GM19467 (cell line): ENCODE measurements around the gene C1S.
A peak's percentile ranks its signal among the peaks of the same experiment; 100 is the strongest.
"Not testable (repeated sequence)": the region's sequence is repeated elsewhere in the genome, so short reads cannot be mapped to it uniquely, and the experiment has no call there.

Experiments
- ATAC-seq: cut with Tn5 transposase; IDR thresholded peaks from one replicate; pipeline ENCODE4 v1.9.1; 2021; ENCODE audit warnings: mild to moderate bottlenecking, moderate library complexity; ENCODE audit not compliant: unreplicated experiment

The C1S gene

GRCh38 chr12:7101047-7101693 is 40.7 kb downstream of the C1S start:
- ATAC-seq = no peak

DNA sequence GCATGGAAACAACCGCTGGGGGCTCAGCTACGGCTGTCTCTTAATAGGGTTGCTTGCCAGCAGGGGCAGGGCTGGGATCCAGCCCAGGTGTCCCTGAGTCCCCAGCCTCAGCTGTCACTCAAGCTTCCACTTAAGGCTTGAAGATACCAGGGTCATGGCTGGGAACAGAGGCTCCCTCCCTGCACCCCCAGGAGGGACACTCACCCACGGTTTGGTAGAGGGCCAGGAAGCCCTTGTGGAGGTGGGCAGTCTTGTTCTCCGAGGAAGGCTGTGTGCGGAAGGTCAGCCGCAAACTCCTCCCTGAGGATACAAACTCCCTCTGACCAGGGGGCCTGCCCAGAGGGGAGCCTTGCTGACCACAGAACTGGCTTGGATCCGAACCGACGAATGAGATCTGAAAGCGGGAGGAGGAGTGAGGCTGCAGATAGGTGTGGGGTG is 41.2 kb downstream of the C1S start:
- no peak for ATAC-seq

DNA sequence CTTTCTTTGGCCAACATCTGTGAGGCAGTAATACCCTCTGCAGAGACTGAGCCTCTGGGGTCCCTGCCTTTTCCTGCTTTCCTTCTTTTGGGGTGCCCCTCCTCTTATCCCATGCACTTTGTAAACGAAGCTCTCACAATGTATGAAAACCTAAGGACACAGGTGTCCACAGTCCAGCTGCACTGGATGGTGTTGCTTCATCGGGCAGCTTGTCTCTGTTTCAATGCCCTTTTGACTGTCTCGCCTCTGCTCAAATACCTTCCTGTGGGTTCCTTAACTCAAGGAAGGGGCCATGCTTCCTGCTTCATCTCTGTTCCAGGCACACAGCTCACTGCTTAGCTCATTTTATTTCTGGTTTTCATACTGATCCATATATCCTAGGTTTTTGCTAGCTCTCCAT is 42.1 kb downstream of the C1S start:
- no peak for ATAC-seq

DNA sequence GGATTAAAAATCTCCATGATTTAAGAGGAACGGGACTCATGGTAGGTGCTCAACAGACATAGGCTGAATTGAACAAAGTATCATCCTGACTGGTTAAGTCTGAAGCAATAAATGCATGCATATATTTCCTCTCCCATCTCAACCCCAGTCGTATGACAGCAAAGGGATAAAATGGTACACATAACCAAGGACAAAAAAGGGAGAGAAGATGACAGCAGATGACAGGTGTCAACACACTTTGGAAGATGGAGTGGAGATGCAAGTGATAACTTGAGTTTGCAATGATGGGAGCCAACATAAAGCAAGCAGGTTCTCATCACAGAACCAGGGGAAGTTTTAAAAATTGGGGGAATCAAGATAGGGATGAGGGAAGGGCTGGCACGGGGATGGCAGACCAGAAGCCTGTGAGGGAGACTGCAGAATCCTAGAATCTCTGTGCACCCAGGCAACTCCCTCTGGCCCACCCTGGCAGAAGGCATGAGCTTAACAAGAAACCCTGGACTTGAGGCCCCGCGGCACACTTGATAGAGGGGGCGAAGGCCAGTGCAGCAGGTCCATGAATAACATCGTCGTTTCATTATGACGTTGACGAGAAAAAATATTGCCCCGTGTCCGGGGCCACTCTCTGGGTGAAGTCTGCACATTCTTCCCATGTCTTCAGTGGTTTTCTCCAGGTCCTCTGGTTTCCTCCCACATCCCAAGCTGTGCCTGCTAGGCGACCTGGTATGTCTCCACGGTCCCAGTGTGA is 43.5 kb downstream of the C1S start:
- ATAC-seq = no peak

DNA sequence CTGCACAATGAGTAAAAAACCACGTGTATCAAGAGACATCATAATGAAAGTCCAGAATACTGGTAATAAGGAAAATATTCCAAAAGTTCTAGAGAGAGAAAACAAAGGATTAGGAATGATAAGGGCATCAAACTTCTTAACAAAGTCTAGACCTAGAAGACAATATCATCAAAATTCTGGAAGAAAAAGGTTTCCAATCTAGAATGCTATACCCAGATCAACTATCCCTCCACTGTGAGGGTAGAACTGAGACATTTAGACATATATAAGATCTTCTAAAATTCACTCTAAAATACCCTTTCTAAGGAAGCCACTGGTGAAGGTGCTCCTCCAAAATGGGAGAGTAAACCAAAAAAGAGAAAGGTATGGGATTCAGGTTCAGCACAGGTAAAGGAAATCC is 45.6 kb downstream of the C1S start:
- ATAC-seq = no peak

DNA sequence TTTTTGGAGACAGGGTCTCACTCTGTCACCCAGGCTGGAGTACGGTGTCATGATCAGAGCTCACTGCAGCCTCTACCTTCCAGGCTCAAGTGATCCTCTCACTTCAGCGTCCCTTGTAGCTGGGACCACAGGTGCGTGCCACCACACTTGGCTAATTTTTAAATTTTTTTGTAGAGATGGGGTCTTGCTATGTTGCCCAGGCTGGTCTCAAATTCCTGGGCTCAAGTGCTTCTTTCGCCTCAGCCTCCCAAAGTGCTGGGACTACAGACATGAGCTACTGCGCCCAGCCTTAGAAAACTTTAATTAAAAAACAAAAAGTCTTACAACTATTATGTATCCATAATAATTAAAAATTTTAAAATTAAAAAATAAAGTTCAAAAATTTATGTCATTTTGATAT is 46.7 kb downstream of the C1S start:
- not testable (repeated sequence) for ATAC-seq

- no peak for ATAC-seq
These were observed 47.1 kb downstream of the C1S start for GRCh38 chr12:7107636-7108002.

GRCh38 chr12:7108003-7108795 is 47.7 kb downstream of the C1S start:
- ATAC-seq = peak; percentile 86

GRCh38 chr12:7108796-7109571 is 48.5 kb downstream of the C1S start, which contains the start of gene C1RL:
C1RL (minus strand) TSS chr12:7109214; CDS start chr12:7109180, 34 bp downstream.
- peak; percentile 7 for ATAC-seq

DNA sequence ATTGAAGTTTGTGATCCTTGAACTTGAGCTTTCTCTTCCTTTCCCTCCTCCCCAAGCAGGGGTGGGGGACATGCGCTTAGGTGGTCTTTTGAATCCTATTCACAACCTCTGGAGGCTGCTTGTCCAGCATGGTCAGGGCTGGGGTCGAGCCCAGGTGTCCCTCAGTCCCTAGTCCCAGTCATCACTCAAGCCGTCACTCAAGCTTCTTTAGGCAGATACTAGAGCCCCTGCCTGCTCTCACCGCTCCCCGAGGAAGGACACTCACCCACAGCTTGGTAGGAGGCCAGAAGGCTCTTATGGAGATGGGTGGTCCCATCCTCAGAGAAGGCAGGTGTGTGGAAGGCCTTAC is 49.0 kb downstream of the C1S start:
- no peak for ATAC-seq

DNA sequence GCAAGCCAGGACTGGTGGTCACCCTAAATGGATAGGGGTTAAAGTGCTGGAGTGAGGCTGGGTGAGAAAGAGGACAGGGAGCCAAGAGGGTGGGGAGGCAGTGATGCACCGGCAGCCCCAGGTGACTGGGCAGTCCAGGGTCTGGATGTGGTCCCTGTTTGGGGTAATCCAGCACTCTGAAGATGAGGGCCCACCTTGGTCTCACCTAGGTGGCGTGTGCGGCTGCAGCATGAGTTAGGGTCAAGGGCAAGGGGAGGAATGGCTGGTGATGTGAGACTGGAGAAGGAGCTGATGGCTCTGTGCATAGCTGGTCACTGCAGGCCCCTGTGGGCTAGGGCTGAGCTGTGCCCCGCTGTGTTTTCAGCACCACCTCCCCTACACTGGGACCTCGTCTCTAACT is 50.1 kb downstream of the C1S start:
- ATAC-seq = no peak

DNA sequence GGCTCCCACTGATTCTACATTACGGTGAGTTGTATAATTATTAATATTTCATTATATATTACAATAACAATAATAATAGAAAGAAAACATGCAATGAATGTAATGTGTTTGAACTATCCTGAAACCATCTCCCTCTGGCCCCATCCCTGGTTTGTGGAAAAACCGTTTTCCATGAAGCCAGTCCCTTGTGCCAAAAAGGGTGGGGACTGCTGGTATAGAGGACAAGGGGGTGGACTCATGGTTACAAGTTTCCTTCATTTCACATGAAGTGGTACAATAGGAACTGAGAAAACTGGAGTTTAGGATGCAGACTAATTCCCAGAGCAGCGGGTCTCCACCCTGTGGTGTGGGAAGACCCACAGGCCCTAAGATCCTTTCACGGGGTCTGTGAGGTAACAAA is 51.5 kb downstream of the C1S start:
- ATAC-seq = no peak

GRCh38 chr12:7113389-7113871 is 52.9 kb downstream of the C1S start:
- ATAC-seq = no peak

DNA sequence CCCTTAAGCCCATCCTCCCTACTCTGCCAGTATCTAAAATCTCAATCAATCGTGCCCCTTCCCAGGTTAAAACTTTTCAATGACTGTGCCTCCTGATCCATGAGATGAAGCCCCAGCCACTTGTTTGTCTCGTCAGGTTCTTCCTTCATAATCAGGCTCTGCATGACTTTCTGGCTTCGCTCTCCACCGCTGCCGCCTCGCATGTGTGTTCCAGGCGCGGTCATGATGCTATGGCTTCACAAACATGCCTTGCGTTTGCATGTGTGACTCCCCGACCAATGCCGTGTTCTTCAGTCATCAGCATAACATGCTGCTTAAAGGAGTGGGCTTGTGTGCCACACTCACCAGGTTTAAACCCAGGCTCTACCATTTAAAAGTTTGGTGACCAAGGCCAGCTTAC is 53.5 kb downstream of the C1S start:
- no peak for ATAC-seq

- ATAC-seq = no peak
These were observed 54.3 kb downstream of the C1S start for GRCh38 chr12:7114851-7115250.

DNA sequence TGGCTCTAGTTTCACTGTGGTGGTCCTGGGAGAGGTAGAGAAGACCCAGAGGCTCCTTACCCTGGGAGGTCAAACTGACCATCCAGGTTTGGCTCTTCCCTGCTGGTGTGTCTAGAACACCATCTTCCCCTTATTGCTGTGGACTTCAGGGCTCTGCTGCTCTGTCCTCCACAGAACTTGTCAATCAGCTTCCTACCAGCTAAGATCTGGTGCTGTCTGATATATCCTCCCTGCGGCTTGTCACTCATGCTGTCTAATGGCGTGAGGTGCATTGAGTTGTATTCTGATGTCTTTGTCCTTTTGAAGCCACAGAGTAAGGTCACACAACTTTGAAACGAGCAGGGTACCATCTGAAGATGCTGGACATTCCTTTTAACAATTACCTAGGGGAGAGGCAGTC is 55.7 kb downstream of the C1S start:
- no peak for ATAC-seq

DNA sequence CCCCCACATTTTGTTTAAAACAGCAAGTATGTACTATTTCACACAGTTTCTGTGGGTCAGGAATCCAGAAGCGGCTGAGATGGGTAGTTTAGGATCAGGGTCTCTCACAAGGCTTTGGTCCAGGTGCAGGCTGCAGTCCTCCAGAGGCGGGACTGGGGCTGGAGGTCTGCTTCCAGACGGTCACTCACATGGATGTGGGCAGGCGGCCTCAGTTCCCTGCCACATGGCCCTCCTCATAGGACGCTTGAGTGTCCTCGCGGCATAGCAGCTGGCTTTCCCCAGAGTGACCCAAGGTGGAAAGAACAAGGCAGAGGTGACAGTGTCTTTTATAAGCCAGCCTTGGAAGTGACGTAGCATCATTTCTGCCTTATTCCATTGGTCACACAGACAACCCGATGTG is 56.4 kb downstream of the C1S start:
- no peak for ATAC-seq

DNA sequence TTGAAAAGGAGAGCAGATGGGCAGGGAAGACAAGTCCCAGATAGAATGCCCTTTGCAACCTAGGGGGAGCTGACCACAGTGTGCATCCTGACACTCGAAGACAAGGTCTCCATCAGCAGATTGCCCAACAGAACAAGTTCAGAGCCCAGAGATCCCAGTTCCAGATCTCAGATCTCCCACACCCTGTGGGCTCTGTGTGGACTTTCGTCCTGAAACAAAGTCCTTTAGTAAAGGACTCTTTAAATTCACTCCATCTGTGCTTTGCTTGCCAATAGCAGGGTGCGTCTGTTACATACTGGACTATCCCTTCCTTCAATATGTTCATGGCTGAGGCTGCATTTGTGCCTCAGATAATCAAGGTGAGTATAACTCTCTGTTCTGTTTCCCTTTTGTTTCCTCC is 57.2 kb downstream of the C1S start:
- no peak for ATAC-seq

GRCh38 chr12:7118881-7119280 is 58.4 kb downstream of the C1S start:
- no peak for ATAC-seq

GRCh38 chr12:7120166-7120565 is 59.6 kb downstream of the C1S start:
- no peak for ATAC-seq
